ENCODE results near the gene BRI3BP.
A peak's percentile ranks its signal among the peaks of the same experiment; 100 is the strongest.

The BRI3BP gene

GRCh38 chr12:125033288-125033687 is 39.8 kb downstream of the BRI3BP start:
- H3K27ac ChIP-seq, result peak overlapping the region; percentile 4; the same call in 1 of the 2 replicates
- TF ChIP-seq ZFX (IDR thresholded peaks at IDR 0.05), result no peak
- TF ChIP-seq CTCF (conservative IDR thresholded peaks at IDR 0.05), result no peak

- TF ChIP-seq CTCF (conservative IDR thresholded peaks at IDR 0.05), result no peak
- TF ChIP-seq ZFX (IDR thresholded peaks at IDR 0.05), result no peak
- no peak overlapping the region for H3K27ac ChIP-seq
Measured at GRCh38 chr12:125038976-125039625, 45.7 kb downstream of the BRI3BP start.

GRCh38 chr12:125049093-125049458 is 55.6 kb downstream of the BRI3BP start:
- no peak overlapping the region for H3K27ac ChIP-seq
- no peak for TF ChIP-seq ZFX (IDR thresholded peaks at IDR 0.05)

- TF ChIP-seq ZFX (IDR thresholded peaks at IDR 0.05), result no peak
- no peak for TF ChIP-seq CTCF (conservative IDR thresholded peaks at IDR 0.05)
- H3K27ac ChIP-seq, result no peak overlapping the region
Measured at GRCh38 chr12:125050446-125050845, 57.0 kb downstream of the BRI3BP start.

GRCh38 chr12:125050868-125051267 is 57.4 kb downstream of the BRI3BP start:
- H3K27ac ChIP-seq, result no peak overlapping the region
- TF ChIP-seq ZFX (IDR thresholded peaks at IDR 0.05) (no peak), CTCF (conservative IDR thresholded peaks at IDR 0.05) (no peak)

- TF ChIP-seq CTCF (conservative IDR thresholded peaks at IDR 0.05), result no peak
- no peak for TF ChIP-seq ZFX (IDR thresholded peaks at IDR 0.05)
- no peak overlapping the region for H3K27ac ChIP-seq
Measured at GRCh38 chr12:125053821-125054220, 60.4 kb downstream of the BRI3BP start.

- no peak overlapping the region for H3K27ac ChIP-seq
- no peak for TF ChIP-seq ZFX (IDR thresholded peaks at IDR 0.05)
- TF ChIP-seq CTCF (conservative IDR thresholded peaks at IDR 0.05), result no peak
Measured at GRCh38 chr12:125055591-125055990, 62.1 kb downstream of the BRI3BP start.

- TF ChIP-seq CTCF (conservative IDR thresholded peaks at IDR 0.05) (no peak), ZFX (IDR thresholded peaks at IDR 0.05) (no peak)
- H3K27ac ChIP-seq, result no peak overlapping the region
Measured at GRCh38 chr12:125056306-125056705, 62.9 kb downstream of the BRI3BP start.
